Smooth muscle cell (in vitro differentiated cells): ENCODE data around the gene TBC1D22A. TPM values are rescaled to one million over a fixed set of nuclear protein-coding genes. Genes with fewer than 3 reads are reported as not detected.
A peak's percentile ranks its signal among the peaks of the same experiment; 100 is the strongest.

Source experiments
- DNase-seq: peaks from one replicate; lab custom pipeline; 2025; ENCODE audit not compliant: unreplicated experiment; lab: John Stamatoyannopoulos, UW
- H2AFZ ChIP-seq: fragments of 200-600 bp; sonication (generic); 2 replicates; pipeline ENCODE4 v1.6.0; 2016; ENCODE audit warnings: antibody characterized with exemption, low read depth, mild to moderate bottlenecking
- H3F3A ChIP-seq: fragments of 200-600 bp; sonication (generic); 2 replicates; pipeline ENCODE4 v1.6.0; 2017; ENCODE audit warnings: antibody characterized with exemption, low read depth
- H3K27ac ChIP-seq: fragments of 200-600 bp; sonication (generic); 2 replicates; pipeline ENCODE4 v1.5.1; 2016; ENCODE audit warnings: low read depth, mild to moderate bottlenecking
- H3K27me3 ChIP-seq: fragments of 200-600 bp; sonication (generic); 2 replicates; pipeline ENCODE4 v1.6.1; 2016; ENCODE audit warnings: low read depth, mild to moderate bottlenecking
- H3K36me3 ChIP-seq: fragments of 200-600 bp; sonication (generic); 2 replicates; pipeline ENCODE4 v1.5.1; 2016; ENCODE audit warnings: low read depth
- H3K4me1 ChIP-seq: fragments of 200-600 bp; sonication (generic); 2 replicates; pipeline ENCODE4 v1.5.1; 2016; ENCODE audit warnings: low read depth
- H3K4me2 ChIP-seq: fragments of 200-600 bp; sonication (generic); 2 replicates; pipeline ENCODE4 v1.6.0; 2016; ENCODE audit warnings: mild to moderate bottlenecking
- H3K4me3 ChIP-seq: fragments of 200-600 bp; sonication (generic); 2 replicates; pipeline ENCODE4 v1.5.1; 2016; ENCODE audit warnings: mild to moderate bottlenecking
- H3K79me2 ChIP-seq: fragments of 200-600 bp; sonication (generic); 2 replicates; pipeline ENCODE4 v1.6.0; 2016; ENCODE audit warnings: low read depth, mild to moderate bottlenecking
- H3K9ac ChIP-seq: fragments of 200-600 bp; sonication (generic); 2 replicates; pipeline ENCODE4 v1.6.0; 2016; ENCODE audit warnings: low read depth
- H3K9me3 ChIP-seq: fragments of 200-600 bp; sonication (generic); replicated peaks from 2 replicates; pipeline ENCODE4 v1.5.1; 2016; ENCODE audit warnings: low read depth
- H4K20me1 ChIP-seq: fragments of 200-600 bp; sonication (generic); 2 replicates; pipeline ENCODE4 v1.6.0; 2016; ENCODE audit warnings: low read depth
- CTCF ChIP-seq: fragments of 200-600 bp; sonication (generic); IDR thresholded peaks from 2 replicates; pipeline ENCODE4 v1.5.1; 2017; ENCODE audit warnings: borderline replicate concordance, mild to moderate bottlenecking, antibody characterized with exemption; ENCODE audit not compliant: insufficient read depth, poor library complexity, severe bottlenecking
- WGBS: methylation state at CpG from one replicate; pipeline ENCODE4 v1.1.7; 2016; ENCODE audit warnings: low lambda C conversion rate; 5-methylcytosine and 5-hydroxymethylcytosine counted together
- polyA plus RNA-seq: library from polyadenylated mRNA; unstranded; fragments of >200 nt; fragmentation: Nextera tagmentation; extraction: Ambion mirVana; gene quantifications from 2 replicates; pipeline ENCODE4 v1.2.1, GENCODE V29; 2016
- total RNA-seq: library from RNA; depleted of rRNA; stranded (reverse); fragments of >200 nt; gene quantifications from 2 replicates; pipeline ENCODE4 v1.2.3, GENCODE V29; 2014

TBC1D22A gene
- total and polyA plus RNA-seq, 2 experiments from 2014 or later: 12.5 to 14.4 TPM

DNA sequence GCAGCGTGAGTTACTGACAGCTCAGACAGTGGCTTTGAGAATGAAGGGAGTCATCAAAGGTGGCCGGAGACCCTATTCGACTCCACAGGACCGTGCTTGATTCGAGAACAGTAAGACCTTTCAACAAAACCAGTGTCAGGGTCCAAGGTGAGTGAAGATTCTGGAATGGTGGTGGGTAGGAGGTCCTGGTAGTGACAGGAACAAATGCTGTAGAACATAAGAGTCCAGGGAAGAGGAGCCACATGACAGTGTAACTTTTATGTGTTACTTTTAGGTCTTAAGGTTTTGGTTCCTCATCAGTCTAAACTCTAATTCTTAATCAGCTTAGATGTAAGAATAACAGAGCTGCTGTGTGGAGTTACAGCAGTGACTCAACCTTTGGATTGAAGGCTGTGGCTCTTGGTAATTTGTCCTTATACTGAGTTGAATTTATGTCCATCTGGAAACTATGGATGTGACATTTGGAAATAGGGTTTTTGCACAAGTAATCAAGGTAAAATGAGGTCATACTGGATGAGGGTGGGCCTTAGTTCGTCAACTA, 1.8 kb downstream of the TBC1D22A start:
- Histone ChIP-seq H3K9me3 (no peaks in the 10 kb centered on the region), H3K27ac (no peak overlapping the region), H3K27me3 (no peaks in the 10 kb centered on the region), H3K4me2 (peak overlapping the region; percentile 98), H3F3A (peaks cover 6% of the 10 kb centered on the region), H3K79me2 (peaks cover 63% of the 10 kb centered on the region), H2AFZ (no peak overlapping the region), H3K4me1 (peaks cover 12% of the 10 kb centered on the region), H3K4me3 (no peak overlapping the region), H3K36me3 (no peaks in the 10 kb centered on the region), H4K20me1 (peaks cover 25% of the 10 kb centered on the region), H3K9ac (no peak overlapping the region)
- TF ChIP-seq CTCF: no peak
- 95% methylated on average over 6 of the region's 6 CpGs for WGBS
- no peak for DNase-seq

DNA sequence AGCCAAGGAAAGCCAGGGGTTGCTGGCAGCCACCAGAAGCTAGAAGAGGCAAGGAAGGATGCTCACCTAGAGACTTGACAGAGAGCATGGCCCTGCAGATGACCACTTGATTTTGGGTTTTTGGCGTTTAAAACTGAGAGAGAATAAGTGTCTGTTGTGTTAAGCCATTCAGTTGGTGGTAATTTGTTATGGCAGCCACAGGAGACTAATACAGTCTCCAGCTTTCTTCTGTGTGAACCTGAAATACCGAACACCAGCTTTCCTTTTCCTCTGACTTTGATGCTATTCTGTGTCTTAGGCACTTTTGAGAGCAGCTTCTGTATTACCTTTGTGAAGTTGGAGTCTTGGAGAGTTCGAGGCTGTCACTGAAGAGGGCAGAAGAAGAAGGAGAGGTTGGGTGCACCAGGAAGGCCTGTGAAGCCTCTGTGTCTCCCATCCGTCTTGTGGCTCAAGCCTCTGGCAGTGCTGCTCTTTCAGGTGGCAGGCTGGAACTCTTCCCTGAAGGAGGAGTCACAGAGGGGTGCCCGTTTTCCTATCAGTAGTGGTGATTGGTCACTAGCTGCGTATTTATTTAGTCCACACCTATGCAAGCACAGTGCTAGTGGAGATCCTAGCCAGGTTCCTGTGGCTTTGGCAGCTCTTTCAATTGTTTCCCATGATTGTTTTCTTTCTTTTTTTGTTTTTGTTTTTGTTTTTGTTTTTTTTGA, 2.5 kb downstream of the TBC1D22A start:
- DNase-seq: no peak
- Histone ChIP-seq H3K4me3 (no peak overlapping the region), H2AFZ (no peak overlapping the region), H3F3A (peaks cover 6% of the 10 kb centered on the region), H3K9ac (no peak overlapping the region), H3K9me3 (no peaks in the 10 kb centered on the region), H3K79me2 (peaks cover 63% of the 10 kb centered on the region), H4K20me1 (peaks cover 33% of the 10 kb centered on the region), H3K4me2 (no peak overlapping the region), H3K36me3 (no peaks in the 10 kb centered on the region), H3K27me3 (no peaks in the 10 kb centered on the region), H3K27ac (no peak overlapping the region), H3K4me1 (peaks cover 12% of the 10 kb centered on the region)
- no peak for TF ChIP-seq CTCF
- 94% methylated on average over 6 of the region's 6 CpGs for WGBS

DNA sequence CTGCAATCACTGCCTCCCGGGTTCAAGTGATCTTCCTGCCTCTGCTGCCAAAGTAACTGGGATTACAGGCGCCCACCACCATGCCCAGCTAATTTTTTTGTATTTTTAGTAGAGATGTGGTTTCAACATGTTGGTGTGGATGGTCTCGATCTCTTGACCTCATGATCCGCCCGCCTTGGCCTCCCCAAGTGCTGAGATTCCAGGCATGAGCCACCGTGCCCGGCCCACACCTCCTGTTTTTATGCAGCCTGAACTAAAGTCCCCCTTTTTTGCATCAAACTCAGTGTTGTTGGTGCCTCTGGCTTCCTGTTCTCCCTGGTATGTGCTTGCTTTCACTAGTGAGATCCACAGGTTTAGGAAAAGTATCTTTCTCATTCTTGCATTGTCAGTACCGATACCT, 4.2 kb downstream of the TBC1D22A start:
- no peak overlapping the region for H2AFZ ChIP-seq
- peaks cover 59% of the 10 kb centered on the region for H3K79me2 ChIP-seq
- no peaks in the 10 kb centered on the region for H3F3A ChIP-seq
- peaks cover 10% of the 10 kb centered on the region for H3K4me1 ChIP-seq
- no peak overlapping the region for H3K4me2 ChIP-seq
- H4K20me1 ChIP-seq: peaks cover 33% of the 10 kb centered on the region
- H3K36me3 ChIP-seq: no peaks in the 10 kb centered on the region
- TF ChIP-seq CTCF: no peak
- H3K27ac ChIP-seq: no peak overlapping the region
- no peak for DNase-seq
- no peaks in the 10 kb centered on the region for H3K9me3 ChIP-seq
- H3K9ac ChIP-seq: no peak overlapping the region
- WGBS: over 99% methylated on average over 8 of the region's 8 CpGs
- no peaks in the 10 kb centered on the region for H3K27me3 ChIP-seq
- H3K4me3 ChIP-seq: no peak overlapping the region
